ENCODE data around the gene TMPRSS11F.

- TF ChIP-seq CTCF (IDR thresholded peaks at IDR 0.05; ENCODE audit: insufficient read depth, low read depth, low read length) (no peak), EZH2 (IDR thresholded peaks at IDR 0.05; ENCODE audit: insufficient read depth, low read length) (no peak)
Observed at GRCh38 chr4:68079928-68080327, 49.7 kb downstream of the TMPRSS11F start.
